Measurements from ENCODE around the gene ZNF263.

ZNF263 gene

GRCh38 chr16:3328643-3329042 lies 45.4 kb downstream of the ZNF263 start:
- no peak for DNase-seq

All from NCI-H446 treated with DMSO at 0.1 percent for 48 hours (cell line).